Measurements from ENCODE around the gene PRKG1.
"Not testable (repeated sequence)": the region's sequence is repeated elsewhere in the genome, so short reads cannot be mapped to it uniquely, and the experiment has no call there.

The PRKG1 gene

DNA sequence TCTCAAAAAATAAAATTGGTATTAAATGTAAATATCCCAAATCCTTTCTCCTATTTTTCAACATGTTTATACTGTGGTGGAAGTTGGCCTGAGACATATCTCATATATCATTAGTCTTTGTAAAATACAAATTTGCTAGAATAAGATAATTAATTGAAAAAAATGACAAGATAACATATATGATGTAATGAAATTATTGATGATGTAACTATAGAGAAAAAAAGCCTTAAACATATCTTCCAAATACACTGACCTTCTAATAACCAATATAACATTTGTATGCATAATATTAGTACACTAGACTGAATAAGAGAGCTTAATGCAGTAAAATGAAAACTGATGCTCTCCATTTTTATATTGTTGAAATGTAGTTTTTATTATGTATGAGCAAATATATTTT, 104.3 kb downstream of the PRKG1 start:
- no peak for DNase-seq

DNA sequence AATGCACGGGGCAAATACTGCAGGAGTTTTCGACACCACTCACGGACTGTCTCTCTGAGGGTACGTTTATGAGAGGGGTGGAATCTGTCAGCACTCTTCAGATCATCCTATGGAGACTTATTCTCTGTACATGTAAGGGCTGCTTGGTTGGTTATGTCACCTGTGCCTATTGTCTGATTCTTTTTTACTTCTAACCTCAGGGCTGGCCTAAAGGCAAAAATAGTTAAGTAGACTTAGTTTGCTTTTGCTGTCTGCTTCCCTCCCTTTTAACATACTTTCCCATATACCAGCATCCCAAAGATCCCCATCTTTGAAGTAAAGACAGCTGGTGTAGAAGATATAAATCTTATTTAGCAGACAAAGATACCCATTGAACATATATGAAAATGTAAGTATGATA, 105.9 kb downstream of the PRKG1 start:
- DNase-seq = no peak

DNA sequence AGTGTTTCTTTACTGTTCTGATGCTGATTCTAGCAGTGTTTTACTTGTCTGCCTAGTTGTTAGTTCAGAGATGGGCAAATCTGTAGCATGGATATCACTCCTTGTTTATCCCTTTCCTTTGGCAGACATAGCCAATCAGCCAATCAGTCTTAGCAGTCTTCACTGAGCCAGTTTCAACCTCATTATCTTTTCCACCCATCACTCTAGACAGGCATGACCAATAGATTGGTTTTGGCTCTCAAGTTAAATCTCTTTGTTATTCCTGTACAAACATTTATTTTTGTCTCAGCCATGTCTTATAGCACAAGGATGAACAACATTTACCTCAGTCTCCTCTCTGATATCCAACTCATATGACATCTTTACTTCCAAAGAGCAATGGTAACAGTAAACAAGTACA, 109.5 kb downstream of the PRKG1 start:
- no peak for DNase-seq

DNA sequence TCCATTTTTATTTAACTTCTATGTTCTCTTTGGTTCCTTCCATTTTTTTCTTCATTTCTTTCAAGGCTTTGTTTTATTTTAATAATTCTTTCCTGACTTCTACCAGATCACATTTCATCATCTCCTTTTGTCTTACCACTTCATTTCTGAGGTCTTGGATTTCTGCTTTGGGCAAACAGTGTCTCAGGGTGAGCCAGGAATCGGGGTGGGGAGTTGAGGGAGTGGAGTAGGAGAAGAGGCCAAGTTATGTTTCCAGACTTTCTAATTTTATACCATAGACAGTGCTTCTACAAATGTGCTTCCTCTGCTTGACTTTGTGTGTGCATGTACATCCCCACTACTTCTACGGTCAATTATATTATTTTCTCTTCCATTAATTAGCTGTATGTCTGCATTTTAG, 112.1 kb downstream of the PRKG1 start:
- no peak for DNase-seq

DNA sequence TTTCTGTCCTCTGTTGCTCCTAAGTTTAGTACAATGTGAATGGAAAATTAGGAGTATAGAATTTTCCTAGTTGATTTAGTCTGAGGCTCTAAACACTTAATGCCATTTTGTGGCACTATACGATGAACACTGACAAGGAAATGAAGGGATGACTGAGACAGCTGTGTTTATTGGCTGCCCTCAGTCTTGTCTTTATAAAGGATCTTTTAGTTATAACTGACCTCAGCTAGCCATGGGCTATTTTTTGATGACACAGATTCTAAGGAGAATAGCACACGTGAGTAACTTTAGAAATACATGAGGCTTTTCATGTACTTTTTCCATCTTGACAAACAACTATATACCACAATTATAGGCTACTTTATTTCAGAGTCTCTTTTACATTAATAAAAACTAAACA, 113.7 kb downstream of the PRKG1 start:
- no peak for DNase-seq

DNA sequence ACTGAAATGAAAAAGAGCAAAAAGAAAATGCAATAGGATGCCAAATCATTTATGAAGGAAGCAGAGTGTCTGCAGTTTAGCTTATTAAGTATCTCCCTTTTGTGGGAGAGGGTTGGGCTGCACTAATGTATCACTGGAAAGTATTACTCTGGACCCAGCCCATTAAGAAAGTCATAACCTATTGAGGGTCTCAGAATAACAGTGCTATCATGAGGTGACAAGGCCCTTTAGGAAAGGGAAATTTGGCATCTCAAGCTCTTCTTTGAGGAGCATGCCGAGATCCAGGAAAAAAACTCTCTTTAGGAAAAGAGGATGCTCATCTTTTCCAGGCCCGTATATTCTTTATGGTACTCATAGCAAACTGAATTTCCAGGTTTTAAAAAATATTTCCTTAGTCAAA, 114.6 kb downstream of the PRKG1 start:
- DNase-seq = no peak

DNA sequence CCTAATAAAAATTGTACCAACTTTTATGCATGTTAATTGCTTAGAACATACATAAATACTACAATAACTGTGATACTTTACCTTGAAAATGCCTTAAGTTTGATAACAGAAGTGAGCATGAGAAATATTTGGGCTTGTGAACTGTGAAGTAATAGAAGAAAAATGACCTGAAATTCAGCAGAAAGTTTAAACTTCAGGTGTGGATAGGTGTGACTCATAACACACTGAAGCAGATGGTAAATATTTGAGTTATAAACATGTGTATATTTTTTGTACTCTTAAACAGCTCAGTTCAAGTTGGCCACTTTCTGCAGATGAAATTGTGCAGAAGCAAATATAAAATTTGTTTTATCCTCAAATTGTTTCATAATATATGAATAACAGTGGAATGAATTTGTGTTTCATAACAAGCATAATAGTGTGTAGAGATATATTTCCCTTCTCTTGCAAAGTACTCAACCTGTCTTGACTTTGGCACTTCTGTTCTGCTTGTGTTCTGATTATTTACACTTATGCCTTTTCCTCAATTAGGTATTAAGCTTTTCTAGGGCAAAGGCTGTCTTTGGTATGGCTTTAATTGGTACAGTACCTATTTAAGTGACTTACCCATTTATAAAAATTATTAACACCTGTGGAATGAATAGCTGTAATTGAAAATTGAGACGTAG, 122.4 kb downstream of the PRKG1 start:
- no peak for DNase-seq

DNA sequence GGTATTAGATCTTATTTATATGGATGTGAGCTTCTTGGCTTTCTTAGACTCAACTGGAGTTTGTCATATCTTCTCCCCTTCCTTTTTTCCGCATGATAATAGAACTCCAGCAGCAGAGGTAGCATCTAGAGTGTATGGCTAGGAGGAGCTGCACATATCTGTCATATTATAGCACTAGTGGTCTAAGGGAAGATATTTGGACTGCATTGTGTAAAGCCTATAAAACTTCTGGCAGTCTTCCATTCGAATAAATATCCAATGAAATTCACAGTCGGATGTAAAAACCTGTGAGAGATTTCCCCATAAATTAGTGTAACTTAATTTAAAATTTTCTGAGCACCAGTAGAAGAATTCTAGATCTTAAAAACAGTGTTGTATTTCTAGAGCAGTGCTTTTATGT, 123.9 kb downstream of the PRKG1 start:
- no peak for DNase-seq

DNA sequence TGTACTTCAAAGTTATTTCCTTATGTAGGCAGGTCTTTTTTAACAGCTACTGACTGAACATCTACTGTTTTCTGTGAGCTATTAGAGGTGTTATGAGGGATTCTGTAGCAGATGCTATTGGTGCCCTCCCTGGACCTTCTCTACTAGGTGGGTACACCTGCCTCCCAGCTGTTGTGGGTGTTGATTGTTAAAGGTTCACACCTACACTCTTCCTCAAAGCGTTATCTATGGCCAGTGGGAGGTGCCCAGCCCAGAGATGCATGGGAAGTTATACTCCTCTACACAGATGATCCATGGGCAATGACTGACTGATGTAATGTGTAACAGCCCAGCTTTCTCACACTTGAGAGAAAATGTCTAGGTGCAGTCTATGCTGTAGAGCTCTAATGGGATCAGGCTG, 127.7 kb downstream of the PRKG1 start:
- DNase-seq = no peak

DNA sequence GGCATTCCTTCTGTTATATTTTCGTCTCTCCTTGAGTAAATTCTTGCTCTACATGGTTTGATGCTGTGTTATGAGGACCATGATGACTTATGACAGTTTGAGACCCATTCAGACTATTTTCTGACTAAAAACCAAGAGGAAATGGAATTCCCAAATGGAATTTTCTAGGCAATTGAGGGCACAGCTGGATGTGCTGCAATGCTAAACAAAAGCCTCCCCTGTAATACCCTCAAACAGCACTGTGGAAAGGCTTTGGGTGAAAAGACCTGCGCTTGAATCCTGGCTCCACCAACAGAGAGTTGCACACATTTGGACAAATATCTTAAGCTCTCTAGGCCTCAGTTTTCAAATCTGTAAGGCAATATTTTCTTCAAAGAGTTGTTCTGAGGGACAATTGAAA, 129.1 kb downstream of the PRKG1 start:
- DNase-seq = no peak

DNA sequence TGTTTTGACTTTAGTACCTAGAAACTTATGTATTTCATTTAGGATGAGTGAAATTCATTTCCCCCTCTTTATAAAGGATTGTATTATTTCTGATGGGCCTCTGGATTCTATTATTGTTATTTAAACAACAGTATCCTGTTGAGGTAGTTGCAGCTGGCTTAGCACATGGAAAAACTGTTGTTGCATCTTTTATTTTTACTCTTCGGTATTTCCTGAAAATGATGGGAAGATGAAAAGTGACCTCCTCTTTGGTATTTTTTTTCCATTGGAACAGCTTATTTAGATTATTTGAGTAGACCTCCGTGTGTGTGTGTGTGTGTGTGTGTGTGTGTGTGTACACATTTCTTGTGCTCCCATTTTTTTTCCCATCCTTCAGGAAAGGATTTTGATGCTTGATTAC, 129.8 kb downstream of the PRKG1 start:
- no peak for DNase-seq

DNA sequence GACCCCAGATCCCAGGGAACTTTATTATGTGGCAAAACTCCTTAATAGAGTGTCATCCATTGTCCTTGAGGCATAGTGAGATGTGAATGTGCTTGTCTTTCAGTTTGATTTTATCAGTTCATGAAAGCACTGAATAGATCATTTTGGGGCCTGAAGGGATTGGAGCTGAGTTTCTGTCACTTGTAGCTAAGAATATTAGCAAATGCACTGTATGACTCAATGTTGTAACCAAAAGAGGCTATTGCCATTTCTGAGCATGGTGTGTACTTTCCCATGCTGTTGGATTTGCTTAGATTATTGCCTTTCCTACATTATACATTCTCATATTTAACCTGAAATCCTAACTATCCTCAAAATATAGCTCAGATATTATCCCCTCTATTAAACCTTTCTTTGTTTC, 130.4 kb downstream of the PRKG1 start:
- no peak for DNase-seq

DNA sequence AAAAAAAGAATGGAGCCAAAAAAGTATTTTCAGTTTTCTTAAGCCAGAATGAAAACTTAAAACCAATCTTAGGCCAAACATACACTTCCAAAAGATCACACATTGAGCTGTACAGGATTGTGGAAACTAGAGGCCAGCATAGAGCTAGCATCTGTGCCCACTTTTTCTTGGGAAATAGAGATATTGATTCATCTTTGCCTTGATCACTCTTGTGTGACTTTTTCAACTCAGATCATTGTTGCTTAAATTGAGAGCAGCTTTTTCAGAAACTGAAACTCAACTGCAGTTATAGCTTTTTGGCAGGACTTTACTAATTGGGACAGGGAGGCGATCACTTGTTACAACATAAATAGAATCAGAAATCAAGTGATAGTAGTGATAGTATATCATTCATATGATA, 132.2 kb downstream of the PRKG1 start:
- DNase-seq = no peak

DNA sequence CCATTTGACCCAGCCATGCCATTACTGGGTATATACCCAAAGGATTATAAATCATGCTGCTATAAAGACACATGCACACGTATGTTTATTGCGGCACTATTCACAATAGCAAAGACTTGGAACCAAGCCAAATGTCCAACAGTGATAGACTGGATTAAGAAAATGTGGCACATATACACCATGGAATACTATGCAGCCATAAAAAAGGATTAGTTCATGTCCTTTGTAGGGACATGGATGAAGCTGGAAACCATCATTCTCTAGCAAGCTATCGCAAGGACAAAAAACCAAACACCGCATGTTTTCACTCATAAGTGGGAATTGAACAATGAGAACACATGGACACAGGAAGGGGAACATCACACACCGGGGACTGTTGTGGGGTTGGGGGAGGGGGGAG, 138.7 kb downstream of the PRKG1 start:
- not testable (repeated sequence) for DNase-seq

DNA sequence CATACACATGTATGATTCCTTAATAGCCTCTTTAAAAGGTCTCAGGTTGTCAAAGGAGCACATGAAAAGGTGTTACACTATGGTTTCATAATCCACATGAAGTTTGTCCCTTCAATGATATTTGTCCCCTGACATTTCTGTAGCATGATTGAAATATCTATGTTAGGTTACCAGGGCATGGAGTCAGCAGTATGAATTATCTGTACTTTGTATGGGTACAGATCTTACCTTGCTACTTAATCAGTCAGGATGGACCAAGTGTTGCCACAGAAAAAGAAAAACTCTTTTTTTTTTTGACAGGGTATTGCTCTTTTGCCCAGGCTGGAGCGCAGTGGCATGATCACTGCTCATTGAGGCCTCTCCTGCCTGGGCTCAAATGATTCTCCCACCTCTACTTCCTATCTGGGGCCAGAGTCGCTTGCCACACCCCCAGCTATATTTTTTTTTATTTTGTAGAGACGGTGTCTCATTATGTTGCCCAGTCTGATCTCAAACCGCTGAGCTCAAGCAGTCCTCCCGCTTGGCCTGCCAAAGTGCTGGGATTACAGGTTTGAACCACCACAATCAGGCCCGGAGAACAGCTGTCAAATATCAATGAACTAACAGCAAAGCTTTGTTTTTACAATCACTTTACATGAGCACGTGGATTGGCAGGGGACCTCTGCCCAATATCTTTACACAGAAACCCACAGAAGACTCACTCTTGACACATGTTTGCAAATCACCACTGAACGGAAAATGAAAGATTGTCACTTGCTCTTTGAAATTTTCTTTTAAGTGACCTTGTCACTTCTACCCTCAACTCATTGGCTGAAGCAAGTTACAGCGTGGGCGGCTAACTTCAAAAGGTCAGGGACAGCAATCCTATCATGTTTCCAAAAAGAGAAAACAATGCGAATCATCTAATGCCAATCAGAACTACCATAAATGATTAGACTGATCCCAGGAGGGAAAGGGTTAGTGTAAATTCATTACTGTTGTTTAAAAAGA, 140.2 kb downstream of the PRKG1 start:
- DNase-seq = no peak

DNA sequence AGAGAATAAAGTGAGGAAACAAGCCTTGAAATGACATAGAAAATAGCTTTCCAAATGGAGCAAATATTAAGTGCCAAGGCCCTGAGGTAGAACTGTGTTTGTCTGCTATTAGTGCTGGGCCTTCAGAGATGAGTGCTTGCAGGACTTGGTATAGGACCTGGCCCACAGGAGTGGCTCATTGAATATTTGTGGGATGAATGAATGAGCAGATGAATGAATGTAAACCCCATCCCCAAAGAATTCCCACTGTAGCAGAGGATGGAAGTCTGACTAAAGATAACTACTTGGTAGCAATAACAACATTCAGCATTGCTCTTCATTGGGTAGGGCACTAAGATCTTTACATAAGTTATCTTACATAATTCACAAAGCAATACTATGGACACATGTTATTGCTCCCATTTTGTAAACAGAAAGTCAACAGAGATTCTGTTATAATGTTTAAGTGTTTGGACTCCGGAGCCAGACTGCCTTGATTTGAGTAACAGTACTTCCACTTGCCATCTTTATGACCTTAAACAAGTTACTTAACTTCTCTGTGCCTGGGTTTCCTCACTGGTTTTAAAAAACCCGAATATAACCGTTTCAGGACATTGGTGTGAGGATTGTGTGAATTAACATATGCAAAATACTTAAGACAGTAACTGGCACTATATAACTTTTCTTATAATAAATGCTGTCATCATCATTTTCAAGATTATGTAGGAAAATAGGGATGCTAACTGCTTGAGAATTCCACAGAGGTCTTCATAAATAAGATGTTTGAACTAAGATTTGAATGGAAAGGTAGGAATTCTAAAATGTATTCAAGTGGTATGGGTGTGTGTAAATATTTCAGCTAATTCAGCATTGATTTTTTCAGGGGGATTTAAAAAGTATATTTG, 141.9 kb downstream of the PRKG1 start:
- DNase-seq = no peak

DNA sequence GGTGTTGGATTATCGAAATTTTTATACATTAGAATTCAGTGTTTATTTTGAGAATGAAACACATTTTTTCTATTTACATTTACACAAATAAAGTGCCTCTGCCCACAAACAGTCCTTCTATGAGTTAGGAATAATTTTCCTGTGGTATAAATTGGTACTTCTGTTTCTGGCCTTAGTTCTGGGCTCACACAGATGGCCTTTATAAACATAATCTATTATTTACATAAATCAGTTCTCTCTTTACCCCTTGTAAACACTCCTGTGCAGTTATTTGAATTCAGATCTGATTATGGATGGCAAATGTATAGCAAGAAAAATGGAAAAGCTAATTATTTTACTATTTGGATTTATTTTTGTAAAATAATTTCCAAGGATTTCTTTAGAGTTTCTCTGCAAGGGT, 143.2 kb downstream of the PRKG1 start:
- DNase-seq = no peak

DNA sequence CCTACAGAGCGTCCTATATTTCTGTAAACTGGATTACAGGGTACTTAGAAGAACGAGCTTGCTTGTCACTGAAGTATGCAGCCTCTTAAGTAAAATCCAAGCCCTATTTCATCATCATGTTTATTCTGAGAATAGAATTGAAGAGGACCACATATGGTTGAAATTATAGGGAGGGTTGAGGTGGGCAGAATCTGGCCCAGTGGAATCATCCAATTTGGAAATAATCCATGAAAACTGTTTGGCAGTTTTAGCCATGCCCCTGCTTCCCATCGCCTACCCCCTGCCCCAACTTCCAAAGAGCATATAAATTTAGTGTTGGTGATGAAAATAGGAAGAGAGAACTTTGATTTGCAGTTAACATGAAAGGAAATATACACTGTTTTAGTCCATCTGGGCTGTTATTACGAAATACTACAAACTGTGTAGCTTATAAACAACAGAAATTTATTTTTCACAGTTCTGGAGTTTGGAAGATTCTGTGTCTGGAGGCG, 150.4 kb downstream of the PRKG1 start:
- no peak for DNase-seq

DNA sequence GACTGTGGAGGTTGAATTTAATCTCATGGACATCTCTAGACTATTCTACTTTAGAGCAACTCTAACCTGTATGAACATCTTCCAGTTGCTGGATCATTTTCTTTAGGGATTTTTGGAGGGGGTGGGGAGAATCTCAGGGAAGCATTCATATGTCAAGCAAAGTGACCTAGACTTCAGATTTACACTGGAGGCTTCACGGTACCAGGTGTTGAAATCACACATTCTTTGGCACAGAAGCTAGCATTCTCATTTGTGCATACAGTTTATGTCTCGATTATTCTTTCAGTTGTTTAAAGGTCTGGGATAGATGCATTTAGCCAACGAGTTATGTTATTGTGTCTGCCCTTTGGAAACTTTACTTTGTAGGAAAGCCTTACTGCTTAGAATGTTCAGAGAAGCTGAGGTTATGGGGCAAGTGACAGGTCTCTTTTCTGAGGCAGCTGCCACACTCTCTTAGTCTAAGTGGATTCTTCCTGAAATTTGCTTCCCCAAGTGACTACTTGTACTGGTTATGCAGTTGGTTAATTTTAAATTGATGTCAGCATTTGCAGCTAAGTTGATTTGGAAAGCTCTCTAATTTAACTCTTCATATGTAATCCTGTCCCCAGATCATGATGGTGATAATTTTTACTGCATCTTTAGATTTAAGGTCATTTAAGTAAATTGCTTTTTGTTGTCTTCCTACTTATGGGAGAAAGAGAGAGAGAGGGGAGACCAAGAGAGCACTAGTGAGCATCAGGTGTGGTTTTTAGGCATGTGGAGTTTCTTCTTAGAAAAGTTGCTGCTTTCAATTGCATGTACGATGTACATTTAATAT, 153.8 kb downstream of the PRKG1 start:
- DNase-seq = no peak

DNA sequence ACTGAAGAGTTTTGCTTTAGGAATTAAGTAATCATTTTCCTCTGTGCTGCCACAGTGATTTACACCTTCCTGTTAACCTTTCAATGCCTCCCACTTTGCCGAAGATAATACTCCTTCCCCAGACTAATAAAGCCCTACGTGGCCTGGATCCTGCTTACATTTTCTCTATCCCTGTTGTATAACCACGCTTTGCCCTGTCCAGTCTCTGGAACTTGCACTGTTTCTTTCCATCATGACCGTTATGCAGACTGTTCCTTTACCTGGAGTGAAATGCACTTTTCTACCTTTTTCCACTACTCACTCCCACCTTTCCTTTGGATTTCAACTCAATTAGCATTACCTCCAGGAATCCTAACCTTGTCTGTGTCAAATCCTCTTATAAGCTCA, 154.4 kb downstream of the PRKG1 start:
- DNase-seq = no peak

DNA sequence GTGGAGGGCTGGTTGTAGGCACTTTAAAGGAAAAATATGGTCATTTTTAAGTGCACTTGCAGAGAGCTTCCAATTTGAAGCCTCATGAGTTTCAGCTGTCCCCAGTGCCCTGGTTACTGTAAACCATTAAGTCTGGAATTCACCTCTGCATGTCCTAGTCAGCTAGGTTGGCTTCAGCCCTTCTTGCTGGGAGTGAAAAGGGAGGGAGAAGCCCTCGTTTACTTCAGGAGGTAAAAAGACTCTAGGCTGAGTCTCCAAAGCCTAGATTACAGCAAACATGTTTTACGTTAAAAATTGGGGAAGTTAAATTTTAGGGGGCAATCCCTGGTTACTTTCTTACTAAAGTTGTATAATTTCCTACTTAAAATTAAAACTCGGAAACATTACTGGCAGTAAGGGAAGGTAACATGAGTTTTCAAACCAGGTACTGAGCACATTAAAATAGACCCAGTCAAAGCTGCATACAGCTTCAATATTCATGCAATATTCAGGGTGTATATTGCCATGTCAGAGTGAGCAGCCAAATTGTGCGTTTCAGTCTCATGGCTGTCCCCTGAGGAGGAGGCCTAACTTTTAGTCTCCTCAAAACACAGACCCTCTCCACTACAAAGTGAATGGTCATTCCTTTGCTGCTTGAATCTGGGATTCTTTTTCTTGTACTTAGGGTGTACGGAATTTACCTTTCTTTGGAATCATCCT, 156.7 kb downstream of the PRKG1 start:
- no peak for DNase-seq

DNA sequence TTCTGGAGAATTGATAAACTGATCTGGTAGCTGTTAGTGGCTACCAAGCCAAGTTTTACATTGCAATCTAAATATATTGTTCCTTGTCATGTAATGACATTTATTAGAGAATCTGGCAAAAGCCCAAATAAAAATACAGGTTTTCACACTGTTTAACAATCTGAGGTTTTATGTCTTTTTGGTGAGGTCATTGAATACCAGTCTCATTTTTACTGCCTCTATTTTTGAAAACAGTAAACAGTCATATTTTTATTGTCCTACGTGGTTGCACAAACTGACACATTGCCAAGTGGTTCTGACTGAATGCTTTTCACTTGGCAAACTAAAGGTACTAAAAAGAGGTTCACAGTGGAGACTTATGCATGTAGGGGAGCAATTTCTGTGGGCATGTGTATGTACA, 157.5 kb downstream of the PRKG1 start:
- DNase-seq = no peak
